ENCODE results near the gene CNOT4. TPM values are rescaled to one million over a fixed set of nuclear protein-coding genes. Genes with fewer than 3 reads are reported as not detected.
"Not testable (repeated sequence)": the region's sequence is repeated elsewhere in the genome, so short reads cannot be mapped to it uniquely, and the experiment has no call there.

The CNOT4 gene
- total and polyA plus RNA-seq, 2 experiments from 2014 or later = 6.7 to 18.2 TPM

GRCh38 chr7:135501402-135501801 is 8.5 kb downstream of the CNOT4 start:
- H3K4me2 ChIP-seq (ENCODE audit: unreplicated experiment) = peak overlapping the region; percentile 39
- H3K9me2 ChIP-seq (ENCODE audit: insufficient read depth) = no peaks in the 10 kb centered on the region
- H3K36me3 ChIP-seq (ENCODE audit: low read depth) = no peaks in the 10 kb centered on the region
- in situ Hi-C loops (cut with MboI) = no loop called here
- peak overlapping the region; percentile 33; the same call in 1 of the 2 replicates for H3K27ac ChIP-seq
- TF ChIP-seq EZH2 (IDR thresholded peaks at IDR 0.05; ENCODE audit: insufficient read depth, poor library complexity, severe bottlenecking) = no peak
- TF ChIP-seq EZH2phosphoT487 (IDR thresholded peaks at IDR 0.05; ENCODE audit: insufficient read depth, low read depth) = no peak
- no peaks in the 10 kb centered on the region for H3K27me3 ChIP-seq (replicated peaks; ENCODE audit: insufficient read depth)
- no peak overlapping the region for H3K9ac ChIP-seq
- WGBS, 2 experiments (ENCODE audit: low coverage in 1 of 2, low lambda C conversion rate in 2 of 2, missing lambda C conversion rate in 2 of 2) = 6 to 19% methylated on average over 2 of the region's 2 CpGs
- H3K4me3 ChIP-seq = no peak overlapping the region
- H4K20me1 ChIP-seq (ENCODE audit: insufficient read depth) = no peaks in the 10 kb centered on the region
- H3K79me2 ChIP-seq (ENCODE audit: insufficient read depth) = peaks cover 97% of the 10 kb centered on the region
- H2AFZ ChIP-seq = no peak overlapping the region
- peak; percentile 68 for DNase-seq
- no peaks in the 10 kb centered on the region for H3K9me3 ChIP-seq (ENCODE audit: low read depth)
- H3F3A ChIP-seq (ENCODE audit: insufficient read depth) = no peaks in the 10 kb centered on the region
- H3K4me1 ChIP-seq (ENCODE audit: insufficient read depth) = peaks cover 23% of the 10 kb centered on the region

- no peak for DNase-seq
- H2AFZ ChIP-seq = no peak overlapping the region
Observed at GRCh38 chr7:135499818-135500217, 10.1 kb downstream of the CNOT4 start.

GRCh38 chr7:135497161-135497560 is 12.7 kb downstream of the CNOT4 start:
- peaks cover 23% of the 10 kb centered on the region for H3K4me1 ChIP-seq (ENCODE audit: insufficient read depth)
- H4K20me1 ChIP-seq (ENCODE audit: insufficient read depth); H3K9me3 ChIP-seq (ENCODE audit: low read depth); H3K4me3 ChIP-seq; H3K9me2 ChIP-seq (ENCODE audit: insufficient read depth); H2AFZ ChIP-seq; in situ Hi-C loops (cut with MboI); H3K27me3 ChIP-seq (replicated peaks; ENCODE audit: insufficient read depth); H3K4me2 ChIP-seq (ENCODE audit: unreplicated experiment); DNase-seq; H3K36me3 ChIP-seq (ENCODE audit: low read depth); H3F3A ChIP-seq (ENCODE audit: insufficient read depth); H3K27ac ChIP-seq; H3K9ac ChIP-seq: not testable (repeated sequence)
- peaks cover 100% of the 10 kb centered on the region for H3K79me2 ChIP-seq (ENCODE audit: insufficient read depth)
- 91 to 92% methylated on average over 6 of the region's 6 CpGs for WGBS, 2 experiments (ENCODE audit: low coverage in 1 of 2, low lambda C conversion rate in 2 of 2, missing lambda C conversion rate in 2 of 2)

More at GRCh38 chr7:135499818-135500217, 10.1 kb downstream of the CNOT4 start:
- no peaks in the 10 kb centered on the region for H3K9me3 ChIP-seq (ENCODE audit: low read depth)
- H3K9ac ChIP-seq = no peak overlapping the region
- no peaks in the 10 kb centered on the region for H3K36me3 ChIP-seq (ENCODE audit: low read depth)
- H3F3A ChIP-seq (ENCODE audit: insufficient read depth) = no peaks in the 10 kb centered on the region
- peak overlapping the region; percentile 12 for H3K4me2 ChIP-seq (ENCODE audit: unreplicated experiment)
- peaks cover 97% of the 10 kb centered on the region for H3K79me2 ChIP-seq (ENCODE audit: insufficient read depth)
- H3K27me3 ChIP-seq (replicated peaks; ENCODE audit: insufficient read depth) = no peaks in the 10 kb centered on the region
- no peak overlapping the region for H3K4me3 ChIP-seq
- TF ChIP-seq EZH2phosphoT487 (IDR thresholded peaks at IDR 0.05; ENCODE audit: insufficient read depth, low read depth) (no peak), EZH2 (IDR thresholded peaks at IDR 0.05; ENCODE audit: insufficient read depth, poor library complexity, severe bottlenecking) (no peak)
- H3K4me1 ChIP-seq (ENCODE audit: insufficient read depth) = peaks cover 23% of the 10 kb centered on the region
- peak overlapping the region; percentile 20; the same call in 1 of the 2 replicates for H3K27ac ChIP-seq
- no peaks in the 10 kb centered on the region for H3K9me2 ChIP-seq (ENCODE audit: insufficient read depth)
- in situ Hi-C loops (cut with MboI) = no loop called here
- WGBS, 2 experiments (ENCODE audit: low coverage in 1 of 2, low lambda C conversion rate in 2 of 2, missing lambda C conversion rate in 2 of 2) = 10 to 18% methylated on average over 3 of the region's 3 CpGs
- H4K20me1 ChIP-seq (ENCODE audit: insufficient read depth) = no peaks in the 10 kb centered on the region

- peaks cover 5% of the 10 kb centered on the region; the same call in 1 of the 2 replicates for H3F3A ChIP-seq (ENCODE audit: insufficient read depth)
- no peak overlapping the region for H3K9ac ChIP-seq
- peaks cover 12% of the 10 kb centered on the region for H4K20me1 ChIP-seq (ENCODE audit: insufficient read depth)
- H3K4me2 ChIP-seq (ENCODE audit: unreplicated experiment) = no peak overlapping the region
- DNase-seq = no peak
- TF ChIP-seq EZH2 (IDR thresholded peaks at IDR 0.05; ENCODE audit: insufficient read depth, poor library complexity, severe bottlenecking) (no peak), EZH2phosphoT487 (IDR thresholded peaks at IDR 0.05; ENCODE audit: insufficient read depth, low read depth) (no peak)
- no peaks in the 10 kb centered on the region for H3K9me3 ChIP-seq (ENCODE audit: low read depth)
- in situ Hi-C loops (cut with MboI) = no loop called here
- H3K9me2 ChIP-seq (ENCODE audit: insufficient read depth) = no peaks in the 10 kb centered on the region
- H3K79me2 ChIP-seq (ENCODE audit: insufficient read depth) = peaks cover 100% of the 10 kb centered on the region
- H3K27me3 ChIP-seq (replicated peaks; ENCODE audit: insufficient read depth) = no peaks in the 10 kb centered on the region
- H3K4me1 ChIP-seq (ENCODE audit: insufficient read depth) = 0 out of 2 replicates have a peak, but pooled peaks cover 6% of the 10 kb centered on the region
- 96 to 100% methylated on average over 1 of the region's 1 CpG for WGBS, 2 experiments (ENCODE audit: low coverage in 1 of 2, low lambda C conversion rate in 2 of 2, missing lambda C conversion rate in 2 of 2)
- H3K36me3 ChIP-seq (ENCODE audit: low read depth) = no peaks in the 10 kb centered on the region
- no peak overlapping the region for H3K27ac ChIP-seq
- no peak overlapping the region for H2AFZ ChIP-seq
- no peak overlapping the region for H3K4me3 ChIP-seq
Observed at GRCh38 chr7:135493362-135493761, 16.5 kb downstream of the CNOT4 start.

- no peaks in the 10 kb centered on the region for H3K27me3 ChIP-seq (replicated peaks; ENCODE audit: insufficient read depth)
- TF ChIP-seq EZH2 (IDR thresholded peaks at IDR 0.05; ENCODE audit: insufficient read depth, poor library complexity, severe bottlenecking) = no peak
- no peak for TF ChIP-seq EZH2phosphoT487 (IDR thresholded peaks at IDR 0.05; ENCODE audit: insufficient read depth, low read depth)
- no peaks in the 10 kb centered on the region for H3K9me3 ChIP-seq (ENCODE audit: low read depth)
- WGBS, 2 experiments (ENCODE audit: low coverage in 1 of 2, low lambda C conversion rate in 2 of 2, missing lambda C conversion rate in 2 of 2) = 99% methylated on average over 4 of the region's 4 CpGs
- in situ Hi-C loops (cut with MboI) = no loop called here
- H4K20me1 ChIP-seq (ENCODE audit: insufficient read depth) = peaks cover 12% of the 10 kb centered on the region
- no peak overlapping the region for H3K4me3 ChIP-seq
- no peak overlapping the region for H2AFZ ChIP-seq
- no peaks in the 10 kb centered on the region for H3K9me2 ChIP-seq (ENCODE audit: insufficient read depth)
- H3F3A ChIP-seq (ENCODE audit: insufficient read depth) = peaks cover 5% of the 10 kb centered on the region; the same call in 1 of the 2 replicates
- no peaks in the 10 kb centered on the region for H3K36me3 ChIP-seq (ENCODE audit: low read depth)
- no peak for DNase-seq
- H3K27ac ChIP-seq = no peak overlapping the region
- H3K4me2 ChIP-seq (ENCODE audit: unreplicated experiment) = no peak overlapping the region
- 0 out of 2 replicates have a peak, but pooled peaks cover 6% of the 10 kb centered on the region for H3K4me1 ChIP-seq (ENCODE audit: insufficient read depth)
- no peak overlapping the region for H3K9ac ChIP-seq
- H3K79me2 ChIP-seq (ENCODE audit: insufficient read depth) = peaks cover 100% of the 10 kb centered on the region
Observed at GRCh38 chr7:135492151-135492550, 17.8 kb downstream of the CNOT4 start.
